ENCODE results near the gene GOLPH3L.

GOLPH3L gene

GRCh38 chr1:150708595-150708994 lies 11.6 kb upstream of the GOLPH3L start:
- H3K9me3 ChIP-seq (ENCODE audit: insufficient read depth, low read length) = no peaks in the 10 kb centered on the region
- no peak overlapping the region for H3K9ac ChIP-seq (ENCODE audit: insufficient read length, low read depth)
- no peaks in the 10 kb centered on the region for H3K27me3 ChIP-seq (ENCODE audit: insufficient read depth, insufficient read length)
- H3K4me1 ChIP-seq (ENCODE audit: insufficient read depth, insufficient read length) = no peaks in the 10 kb centered on the region
- no peak overlapping the region for H3K4me3 ChIP-seq (ENCODE audit: insufficient read length, low read depth)
- H3K36me3 ChIP-seq (ENCODE audit: insufficient read depth, insufficient read length, low read length) = no peaks in the 10 kb centered on the region
- TF ChIP-seq ZNF274 (IDR thresholded peaks at IDR 0.05; ENCODE audit: low read depth, low read length) (no peak), SUZ12 (IDR thresholded peaks at IDR 0.05; ENCODE audit: extremely low read depth, insufficient read depth, insufficient read length) (no peak), YY1 (IDR thresholded peaks at IDR 0.05; ENCODE audit: insufficient read depth, insufficient read length) (no peak)
- no peak for DNase-seq (ENCODE audit: low read depth, low spot score)

GRCh38 chr1:150706091-150706490 lies 9.1 kb upstream of the GOLPH3L start:
- Histone ChIP-seq H3K4me1 (ENCODE audit: insufficient read depth, insufficient read length) (no peaks in the 10 kb centered on the region), H3K4me3 (ENCODE audit: insufficient read length, low read depth) (no peak overlapping the region), H3K36me3 (ENCODE audit: insufficient read depth, insufficient read length, low read length) (no peaks in the 10 kb centered on the region), H3K27me3 (ENCODE audit: insufficient read depth, insufficient read length) (no peaks in the 10 kb centered on the region), H3K9ac (ENCODE audit: insufficient read length, low read depth) (no peak overlapping the region), H3K9me3 (ENCODE audit: insufficient read depth, low read length) (no peaks in the 10 kb centered on the region)
- TF ChIP-seq SUZ12 (IDR thresholded peaks at IDR 0.05; ENCODE audit: extremely low read depth, insufficient read depth, insufficient read length) (no peak), ZNF274 (IDR thresholded peaks at IDR 0.05; ENCODE audit: low read depth, low read length) (no peak), YY1 (IDR thresholded peaks at IDR 0.05; ENCODE audit: insufficient read depth, insufficient read length) (no peak)
- DNase-seq (ENCODE audit: low read depth, low spot score) = no peak

DNA sequence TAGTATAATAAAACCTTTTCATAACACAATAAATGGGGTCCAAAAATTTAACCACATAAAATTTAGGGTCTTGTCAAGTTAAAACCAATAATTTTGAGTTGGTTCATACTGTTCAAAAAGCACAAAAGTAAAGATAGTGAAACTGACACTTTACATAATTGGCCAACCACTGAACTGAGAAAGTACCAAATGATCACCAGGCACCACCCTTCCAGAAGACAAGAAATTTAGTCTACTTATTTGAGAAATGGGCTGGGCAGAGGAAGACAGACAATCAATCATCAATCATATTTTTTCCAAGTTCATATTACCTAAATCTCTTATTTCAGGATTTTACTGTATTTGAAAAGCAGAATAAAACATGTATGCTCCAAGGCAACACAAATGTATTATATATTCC lies 6.5 kb upstream of the GOLPH3L start:
- H3K27me3 ChIP-seq (ENCODE audit: insufficient read depth, insufficient read length) = no peaks in the 10 kb centered on the region
- H3K4me1 ChIP-seq (ENCODE audit: insufficient read depth, insufficient read length) = no peaks in the 10 kb centered on the region
- no peak overlapping the region for H3K9ac ChIP-seq (ENCODE audit: insufficient read length, low read depth)
- no peaks in the 10 kb centered on the region for H3K36me3 ChIP-seq (ENCODE audit: insufficient read depth, insufficient read length, low read length)
- TF ChIP-seq YY1 (IDR thresholded peaks at IDR 0.05; ENCODE audit: insufficient read depth, insufficient read length) (no peak), ZNF274 (IDR thresholded peaks at IDR 0.05; ENCODE audit: low read depth, low read length) (no peak), SUZ12 (IDR thresholded peaks at IDR 0.05; ENCODE audit: extremely low read depth, insufficient read depth, insufficient read length) (no peak)
- H3K4me3 ChIP-seq (ENCODE audit: insufficient read length, low read depth) = no peak overlapping the region
- no peak for DNase-seq (ENCODE audit: low read depth, low spot score)
- no peaks in the 10 kb centered on the region for H3K9me3 ChIP-seq (ENCODE audit: insufficient read depth, low read length)

DNA sequence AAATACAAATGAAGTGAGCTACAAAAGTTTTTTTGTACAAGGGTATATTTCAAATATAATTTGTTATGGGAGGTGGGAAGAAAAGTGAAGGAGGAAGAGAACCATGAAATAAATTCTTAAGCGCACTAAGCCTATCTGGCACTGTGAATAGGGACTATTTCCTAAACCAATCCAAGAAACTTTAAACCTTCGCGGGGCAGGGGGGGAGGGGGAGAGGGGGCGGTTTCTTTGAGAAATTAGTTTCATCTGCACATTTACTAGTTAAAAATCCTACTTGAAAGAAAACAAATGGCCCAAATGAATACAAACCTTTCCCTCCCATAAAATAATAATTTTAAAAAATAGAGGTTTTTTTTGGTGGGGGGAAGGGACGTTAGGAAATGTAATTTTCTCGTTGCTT lies 364 bp downstream of the GOLPH3L start:
- no peak for DNase-seq (ENCODE audit: low read depth, low spot score)
- H3K9me3 ChIP-seq (ENCODE audit: insufficient read depth, low read length) = no peaks in the 10 kb centered on the region
- peak overlapping the region; percentile 91 for H3K4me3 ChIP-seq (ENCODE audit: insufficient read length, low read depth)
- H3K36me3 ChIP-seq (ENCODE audit: insufficient read depth, insufficient read length, low read length) = peaks cover 27% of the 10 kb centered on the region
- H3K27me3 ChIP-seq (ENCODE audit: insufficient read depth, insufficient read length) = no peaks in the 10 kb centered on the region
- TF ChIP-seq YY1 (IDR thresholded peaks at IDR 0.05; ENCODE audit: insufficient read depth, insufficient read length) (no peak), ZNF274 (IDR thresholded peaks at IDR 0.05; ENCODE audit: low read depth, low read length) (no peak)
- H3K4me1 ChIP-seq (ENCODE audit: insufficient read depth, insufficient read length) = no peaks in the 10 kb centered on the region
- peak overlapping the region; percentile 81 for H3K9ac ChIP-seq (ENCODE audit: insufficient read length, low read depth)

- H3K36me3 ChIP-seq (ENCODE audit: insufficient read depth, insufficient read length, low read length) = peaks cover 31% of the 10 kb centered on the region
- H3K4me1 ChIP-seq (ENCODE audit: insufficient read depth, insufficient read length) = no peaks in the 10 kb centered on the region
- no peak for DNase-seq (ENCODE audit: low read depth, low spot score)
- H3K9me3 ChIP-seq (ENCODE audit: insufficient read depth, low read length) = no peaks in the 10 kb centered on the region
- TF ChIP-seq YY1 (IDR thresholded peaks at IDR 0.05; ENCODE audit: insufficient read depth, insufficient read length) = no peak
- no peak for TF ChIP-seq SUZ12 (IDR thresholded peaks at IDR 0.05; ENCODE audit: extremely low read depth, insufficient read depth, insufficient read length)
- no peak for TF ChIP-seq ZNF274 (IDR thresholded peaks at IDR 0.05; ENCODE audit: low read depth, low read length)
- peak overlapping the region; percentile 91 for H3K4me3 ChIP-seq (ENCODE audit: insufficient read length, low read depth)
- H3K27me3 ChIP-seq (ENCODE audit: insufficient read depth, insufficient read length) = no peaks in the 10 kb centered on the region
- H3K9ac ChIP-seq (ENCODE audit: insufficient read length, low read depth) = peak overlapping the region; percentile 27
Observed at GRCh38 chr1:150696162-150696561, 792 bp downstream of the GOLPH3L start.

DNA sequence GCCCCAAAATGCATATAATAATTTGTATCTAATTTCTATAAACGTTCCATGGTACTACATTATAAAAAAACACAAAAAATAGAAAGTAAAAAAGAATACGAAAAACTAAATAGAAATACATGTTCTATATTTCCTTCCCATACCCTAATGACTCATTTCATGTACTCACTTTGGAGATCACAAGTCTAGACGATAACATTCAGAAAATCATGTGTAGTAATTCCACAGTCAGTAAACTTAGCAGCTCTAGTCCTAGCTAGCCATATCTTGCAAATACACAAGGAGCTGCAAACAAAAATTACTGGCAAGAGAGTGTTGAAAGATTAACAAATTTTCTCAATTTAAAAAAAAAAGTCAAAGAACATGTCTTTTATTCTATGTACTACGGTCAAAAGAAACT lies 1.4 kb downstream of the GOLPH3L start:
- Histone ChIP-seq H3K9ac (ENCODE audit: insufficient read length, low read depth) (no peak overlapping the region), H3K4me1 (ENCODE audit: insufficient read depth, insufficient read length) (no peaks in the 10 kb centered on the region), H3K4me3 (ENCODE audit: insufficient read length, low read depth) (no peak overlapping the region), H3K27me3 (ENCODE audit: insufficient read depth, insufficient read length) (no peaks in the 10 kb centered on the region), H3K9me3 (ENCODE audit: insufficient read depth, low read length) (no peaks in the 10 kb centered on the region), H3K36me3 (ENCODE audit: insufficient read depth, insufficient read length, low read length) (peaks cover 37% of the 10 kb centered on the region)
- no peak for DNase-seq (ENCODE audit: low read depth, low spot score)
- TF ChIP-seq ZNF274 (IDR thresholded peaks at IDR 0.05; ENCODE audit: low read depth, low read length) = no peak
- TF ChIP-seq SUZ12 (IDR thresholded peaks at IDR 0.05; ENCODE audit: extremely low read depth, insufficient read depth, insufficient read length) = no peak
- no peak for TF ChIP-seq YY1 (IDR thresholded peaks at IDR 0.05; ENCODE audit: insufficient read depth, insufficient read length)

- no peaks in the 10 kb centered on the region for H3K4me1 ChIP-seq (ENCODE audit: insufficient read depth, insufficient read length)
- H3K4me3 ChIP-seq (ENCODE audit: insufficient read length, low read depth) = no peak overlapping the region
- H3K27me3 ChIP-seq (ENCODE audit: insufficient read depth, insufficient read length) = no peaks in the 10 kb centered on the region
- TF ChIP-seq SUZ12 (IDR thresholded peaks at IDR 0.05; ENCODE audit: extremely low read depth, insufficient read depth, insufficient read length) (no peak), YY1 (IDR thresholded peaks at IDR 0.05; ENCODE audit: insufficient read depth, insufficient read length) (no peak), ZNF274 (IDR thresholded peaks at IDR 0.05; ENCODE audit: low read depth, low read length) (no peak)
- H3K9me3 ChIP-seq (ENCODE audit: insufficient read depth, low read length) = no peaks in the 10 kb centered on the region
- H3K36me3 ChIP-seq (ENCODE audit: insufficient read depth, insufficient read length, low read length) = peaks cover 57% of the 10 kb centered on the region
- H3K9ac ChIP-seq (ENCODE audit: insufficient read length, low read depth) = no peak overlapping the region
- DNase-seq (ENCODE audit: low read depth, low spot score) = no peak
Observed at GRCh38 chr1:150692720-150693119, 4.2 kb downstream of the GOLPH3L start.

- Histone ChIP-seq H3K4me1 (ENCODE audit: insufficient read depth, insufficient read length) (no peaks in the 10 kb centered on the region), H3K36me3 (ENCODE audit: insufficient read depth, insufficient read length, low read length) (peaks cover 53% of the 10 kb centered on the region), H3K4me3 (ENCODE audit: insufficient read length, low read depth) (no peak overlapping the region), H3K9ac (ENCODE audit: insufficient read length, low read depth) (no peak overlapping the region), H3K27me3 (ENCODE audit: insufficient read depth, insufficient read length) (no peaks in the 10 kb centered on the region), H3K9me3 (ENCODE audit: insufficient read depth, low read length) (no peaks in the 10 kb centered on the region)
- TF ChIP-seq ZNF274 (IDR thresholded peaks at IDR 0.05; ENCODE audit: low read depth, low read length) (no peak), SUZ12 (IDR thresholded peaks at IDR 0.05; ENCODE audit: extremely low read depth, insufficient read depth, insufficient read length) (no peak), YY1 (IDR thresholded peaks at IDR 0.05; ENCODE audit: insufficient read depth, insufficient read length) (no peak)
- DNase-seq (ENCODE audit: low read depth, low spot score) = no peak
Observed at GRCh38 chr1:150688763-150689162, 8.2 kb downstream of the GOLPH3L start.
